HG03558 (cell line): ENCODE results near the gene KIF26B.

Experiments used
- ATAC-seq: cut with Tn5 transposase; IDR thresholded peaks from one replicate; pipeline ENCODE4 v1.9.1; 2021; ENCODE audit warnings: moderate number of reproducible peaks; ENCODE audit not compliant: unreplicated experiment; ENCODE audit errors: extremely low read depth

The KIF26B gene

DNA sequence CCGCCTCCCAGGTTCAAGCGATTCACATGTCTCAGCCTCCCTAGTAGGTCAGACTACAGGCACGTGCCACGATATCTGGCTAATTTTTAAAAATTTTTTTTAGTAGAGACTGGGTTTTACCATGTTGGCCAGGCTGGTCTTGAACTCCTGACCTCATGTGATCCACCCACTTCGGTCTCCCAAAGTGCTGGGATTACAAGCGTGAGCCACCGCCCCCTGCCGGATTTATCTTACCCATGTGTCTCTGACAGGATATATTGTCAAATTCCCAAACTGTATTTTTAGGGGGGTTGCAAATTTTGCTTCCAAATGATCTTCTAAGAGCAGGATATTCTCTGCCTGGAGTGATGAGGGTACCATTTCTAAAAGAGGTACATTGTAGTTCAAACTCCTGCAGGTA is 74.3 kb downstream of the KIF26B start:
- no peak for ATAC-seq

DNA sequence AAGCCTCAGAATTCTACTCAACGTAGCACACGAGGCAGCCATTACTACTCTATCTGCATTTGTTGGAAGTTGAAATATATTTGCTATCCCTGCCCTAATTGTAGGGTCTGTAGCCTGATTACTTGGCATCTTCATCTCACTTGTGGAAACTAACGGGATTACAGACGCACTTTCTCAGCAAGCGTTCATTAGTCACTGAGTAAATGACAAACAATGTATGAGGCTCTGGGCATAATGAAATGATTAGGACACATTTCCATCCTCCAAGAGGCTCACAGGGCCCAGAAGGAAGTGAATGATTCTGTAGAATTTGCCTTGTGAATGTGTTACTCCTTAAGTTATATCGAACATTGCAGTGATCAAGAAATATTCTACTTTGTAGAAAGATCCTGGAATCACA is 78.1 kb downstream of the KIF26B start:
- no peak for ATAC-seq

DNA sequence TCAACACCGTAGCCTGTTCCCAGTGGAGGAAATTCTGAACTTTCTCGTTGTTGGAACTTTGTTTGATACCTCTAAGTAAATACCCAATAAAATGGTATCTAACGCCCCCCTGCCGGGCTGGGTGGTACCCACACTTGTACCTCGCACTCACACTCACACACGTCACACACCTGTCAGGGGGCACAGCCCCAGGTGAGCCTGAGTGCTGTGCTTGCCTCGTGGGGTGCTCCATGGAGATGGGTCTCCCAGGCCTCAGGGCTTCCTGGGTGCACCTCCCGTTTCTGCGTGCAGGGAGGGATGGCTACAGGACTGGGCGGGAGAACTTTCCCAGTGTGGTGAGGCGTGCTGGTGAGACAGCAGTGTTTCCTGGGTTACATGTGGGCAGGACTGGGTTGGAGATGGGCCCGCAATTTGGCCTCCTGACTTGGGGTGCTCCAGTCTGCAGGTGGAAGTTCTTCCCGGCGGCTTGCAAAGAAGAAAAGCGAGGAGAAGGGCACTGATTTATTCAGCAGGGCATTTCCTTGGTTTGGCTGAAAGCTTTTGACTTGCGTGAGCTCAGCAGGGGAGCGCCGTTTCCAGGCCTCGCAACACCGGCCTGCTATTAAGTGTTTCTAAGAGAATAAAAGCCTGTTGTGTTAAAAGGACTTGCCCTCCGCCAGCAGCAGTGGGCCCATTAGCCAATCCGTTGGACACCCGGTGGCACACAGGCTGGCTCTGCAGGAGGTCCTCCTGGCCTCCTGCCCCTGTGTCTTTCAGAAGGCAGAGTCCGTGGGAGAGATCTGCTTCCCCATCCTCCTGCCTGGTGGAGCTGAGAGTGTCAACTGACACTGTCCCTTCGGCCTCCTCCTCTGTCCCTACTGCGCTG is 79.7 kb downstream of the KIF26B start:
- ATAC-seq, result no peak

DNA sequence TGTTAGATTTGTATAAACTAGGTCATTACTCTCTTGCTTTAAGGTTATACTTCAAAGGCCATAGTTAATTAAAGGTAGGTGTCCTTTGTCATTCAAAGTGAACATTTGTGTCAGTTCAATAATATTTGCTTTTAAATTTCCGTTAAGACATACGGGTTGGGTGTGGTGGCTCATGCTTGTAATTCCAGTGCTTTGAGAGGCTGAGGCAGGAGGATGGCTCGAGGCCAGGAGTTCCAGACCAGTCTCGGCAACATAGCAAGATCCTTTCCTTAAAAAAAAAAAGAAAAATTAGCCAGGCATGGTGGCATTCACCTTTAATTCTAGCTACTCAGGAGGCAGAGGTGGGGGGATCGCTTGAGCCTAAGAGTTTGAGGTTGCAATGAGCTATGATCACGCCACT is 80.4 kb downstream of the KIF26B start:
- no peak for ATAC-seq

DNA sequence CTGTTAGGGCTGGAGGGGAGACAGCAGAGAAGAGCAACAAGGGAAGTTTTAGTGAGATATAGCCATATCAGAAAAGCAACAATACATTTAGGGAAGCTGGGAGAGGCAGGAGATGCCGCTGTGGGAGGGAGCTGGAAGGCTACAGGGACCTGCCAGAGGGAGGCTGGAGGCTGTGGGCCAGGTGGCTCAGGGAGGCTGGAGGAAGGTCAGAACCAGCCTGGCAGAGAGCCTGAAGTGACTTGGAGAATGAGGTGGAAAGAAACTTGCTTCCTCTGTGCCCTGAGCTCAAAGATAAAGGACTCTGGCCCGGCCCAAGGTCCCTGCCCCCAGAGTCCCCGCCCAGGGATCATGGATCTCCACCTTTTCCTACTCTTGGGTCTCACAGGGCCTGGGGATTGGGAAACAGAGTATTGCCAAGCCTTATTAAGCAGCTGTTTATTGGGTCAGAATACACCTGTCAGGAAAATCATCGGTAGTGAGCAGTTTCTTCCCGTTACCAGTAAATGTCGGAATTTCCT is 85.9 kb downstream of the KIF26B start:
- ATAC-seq, result no peak

DNA sequence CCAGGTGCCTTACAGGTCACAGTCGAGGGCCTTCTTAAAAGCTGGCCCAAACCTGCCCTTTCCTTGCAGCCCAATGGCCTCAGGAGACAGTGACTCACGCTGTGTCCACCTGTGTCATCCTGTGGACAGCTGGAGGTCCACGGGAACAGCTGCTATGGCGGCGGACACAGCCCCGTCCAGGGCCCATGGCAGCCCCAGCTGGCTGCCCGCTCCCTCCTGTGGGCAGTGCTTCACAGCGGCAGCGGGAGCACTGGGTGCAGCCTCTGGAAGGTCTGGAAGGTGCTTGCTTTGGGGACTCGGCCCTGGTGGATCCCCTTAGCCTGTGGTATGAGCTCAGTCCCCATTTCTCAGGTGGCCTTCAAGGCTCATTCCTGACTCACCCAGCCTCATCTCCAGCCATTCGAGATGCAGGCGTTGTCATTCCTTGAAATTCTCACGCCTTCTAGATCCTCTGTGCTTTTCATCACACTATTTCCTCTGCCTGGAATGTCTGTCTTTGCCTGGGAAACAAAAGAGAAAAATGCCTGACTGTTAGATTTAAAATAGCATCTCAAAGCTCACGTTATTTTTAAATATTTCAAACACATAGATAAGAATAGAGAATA is 86.8 kb downstream of the KIF26B start:
- no peak for ATAC-seq

DNA sequence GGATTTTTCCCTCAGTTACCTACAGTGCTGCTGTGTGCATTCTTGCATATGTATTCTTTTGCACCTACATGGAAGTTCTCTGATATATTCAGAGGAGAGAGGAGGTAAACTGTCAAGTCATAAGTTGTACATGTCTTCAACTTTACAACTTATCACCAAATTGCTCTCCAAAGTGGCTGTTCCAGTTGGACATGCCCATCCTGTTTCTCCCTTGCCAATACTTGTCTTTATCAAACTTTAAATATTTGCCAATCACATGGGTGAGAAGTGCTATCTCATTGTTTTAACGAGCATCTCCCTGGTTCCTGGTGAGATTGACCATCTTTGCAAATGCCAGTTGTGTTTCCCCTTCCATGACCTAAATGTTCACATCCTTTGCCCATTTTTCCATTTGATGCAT is 88.2 kb downstream of the KIF26B start:
- ATAC-seq, result no peak

DNA sequence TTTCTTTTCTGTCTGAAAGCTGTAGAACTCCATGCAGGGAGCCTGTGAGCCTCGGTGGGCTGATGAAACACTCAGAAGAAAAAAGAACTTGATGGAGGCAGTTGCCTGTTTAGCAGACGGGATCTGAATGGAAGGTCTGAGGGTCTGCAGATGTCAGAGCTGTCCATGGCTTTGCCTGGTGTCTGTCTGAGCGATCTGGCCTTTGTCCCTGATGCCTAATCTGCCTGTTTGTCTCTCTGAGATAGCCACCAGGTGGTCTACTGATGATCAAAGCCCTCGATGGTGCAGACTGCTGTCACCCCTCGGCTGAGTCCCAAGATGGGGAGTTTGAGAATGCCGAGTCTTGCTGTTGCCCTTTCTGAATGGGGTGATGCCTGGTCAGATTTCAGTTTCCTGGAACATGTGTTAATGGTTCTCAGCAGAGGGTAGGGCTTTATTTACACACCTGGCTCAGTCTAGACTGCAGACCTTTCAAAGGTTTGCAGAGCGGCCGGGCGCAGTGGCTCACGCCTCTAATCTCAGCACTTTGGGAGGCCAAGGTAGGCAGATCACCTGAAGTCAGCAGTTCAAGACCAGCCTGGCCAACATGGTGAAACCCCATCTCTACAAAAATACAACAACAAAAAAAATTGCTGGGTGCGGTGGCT is 90.4 kb downstream of the KIF26B start:
- ATAC-seq, result no peak

DNA sequence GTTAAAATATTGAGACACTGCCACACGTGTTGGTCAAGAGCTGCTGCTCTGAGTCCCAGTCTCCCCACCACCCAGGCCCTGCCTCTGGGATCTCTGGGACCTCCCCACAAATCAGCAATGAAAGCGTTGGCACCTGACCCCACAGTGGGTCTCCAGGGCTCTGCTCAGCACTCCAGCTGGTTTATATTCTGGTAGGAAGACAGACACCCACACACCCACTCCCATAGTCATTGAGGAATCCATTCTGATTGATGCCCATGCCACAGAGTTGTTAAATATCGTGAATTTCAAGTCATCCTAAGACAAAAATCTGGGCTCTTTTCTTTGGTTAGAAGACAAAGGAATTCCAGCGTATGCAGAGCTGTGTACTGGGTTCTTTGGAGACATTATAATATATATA is 91.6 kb downstream of the KIF26B start:
- no peak for ATAC-seq

DNA sequence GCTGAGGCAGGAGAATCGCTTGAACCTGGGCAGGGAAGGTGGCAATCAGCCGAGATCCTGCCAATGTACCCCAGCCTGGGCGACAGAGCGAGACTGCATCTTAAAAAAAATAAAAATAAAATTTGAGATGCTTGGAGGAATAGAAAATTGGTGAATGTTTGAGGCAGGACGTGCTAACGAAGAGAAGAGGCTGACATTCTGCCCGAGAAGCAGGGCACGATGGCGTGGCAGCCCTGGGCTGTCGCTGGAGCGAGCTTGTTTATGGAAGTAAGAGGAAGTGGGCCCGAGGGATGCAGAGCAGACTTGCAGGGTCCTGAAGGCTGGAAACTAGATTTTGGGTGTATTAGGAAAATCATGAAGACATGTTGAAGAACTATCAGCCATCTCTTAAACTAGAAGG is 92.6 kb downstream of the KIF26B start:
- ATAC-seq, result no peak

DNA sequence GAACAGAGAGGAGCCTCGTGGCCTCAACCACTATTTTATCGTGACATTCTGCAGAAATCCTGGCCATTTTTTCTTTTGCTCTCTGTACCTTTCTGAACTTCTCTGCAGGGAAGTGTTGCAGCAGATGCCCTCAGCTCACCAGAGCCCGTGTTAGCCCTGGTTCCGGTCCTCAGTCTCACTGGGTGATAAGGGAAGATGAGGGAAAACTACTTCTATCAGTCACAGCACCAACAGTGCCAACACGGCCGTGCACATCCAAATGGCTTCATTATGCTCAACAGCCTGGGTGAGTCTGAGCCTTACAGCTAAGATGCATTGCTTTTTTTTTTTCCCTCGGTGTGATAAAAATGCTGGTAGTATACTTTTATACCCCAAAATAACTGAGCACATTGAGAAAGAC is 93.0 kb downstream of the KIF26B start:
- ATAC-seq, result no peak

DNA sequence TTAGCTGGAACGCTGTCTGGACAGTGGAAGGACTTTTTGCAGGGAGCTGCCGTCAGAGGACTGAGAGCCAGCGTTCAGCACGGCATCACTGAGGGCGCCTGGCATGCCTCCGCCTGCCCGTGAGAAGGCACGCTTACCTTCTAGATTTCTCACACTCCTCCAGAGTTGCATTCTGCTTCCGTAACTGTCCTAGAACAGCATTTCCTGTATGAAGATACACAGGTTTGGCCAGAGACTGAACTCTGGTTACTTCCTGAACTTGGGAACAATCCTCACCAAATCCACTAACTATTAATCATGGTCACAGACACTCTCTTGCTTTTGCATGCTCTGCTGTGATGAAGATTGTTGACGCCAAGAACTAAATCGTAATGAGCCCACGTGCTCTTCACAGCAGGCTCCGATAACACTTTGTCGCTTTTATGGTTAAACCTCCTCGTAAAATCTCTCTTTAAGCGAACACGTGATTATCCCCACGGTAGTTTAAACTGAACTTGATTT is 93.5 kb downstream of the KIF26B start:
- ATAC-seq, result no peak

DNA sequence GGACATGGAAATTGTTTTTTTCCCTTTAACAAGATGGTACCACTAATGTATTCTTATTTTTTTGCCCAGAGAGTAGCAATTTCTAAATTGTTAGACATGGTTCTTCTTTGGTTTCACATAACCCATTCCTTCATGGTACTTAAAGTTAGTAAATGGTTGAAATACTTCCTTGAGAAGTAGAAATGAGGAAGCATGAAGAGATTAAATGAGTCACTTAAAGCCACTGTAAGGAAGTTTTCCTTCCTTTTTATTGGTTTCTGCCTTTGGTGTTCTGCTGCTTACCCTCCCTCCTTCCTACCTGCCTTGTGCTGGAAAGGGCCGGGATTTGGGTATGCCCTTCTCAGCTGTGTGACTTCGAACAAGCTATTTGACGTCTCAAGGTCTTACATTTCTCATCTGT is 101.0 kb downstream of the KIF26B start:
- ATAC-seq, result no peak

DNA sequence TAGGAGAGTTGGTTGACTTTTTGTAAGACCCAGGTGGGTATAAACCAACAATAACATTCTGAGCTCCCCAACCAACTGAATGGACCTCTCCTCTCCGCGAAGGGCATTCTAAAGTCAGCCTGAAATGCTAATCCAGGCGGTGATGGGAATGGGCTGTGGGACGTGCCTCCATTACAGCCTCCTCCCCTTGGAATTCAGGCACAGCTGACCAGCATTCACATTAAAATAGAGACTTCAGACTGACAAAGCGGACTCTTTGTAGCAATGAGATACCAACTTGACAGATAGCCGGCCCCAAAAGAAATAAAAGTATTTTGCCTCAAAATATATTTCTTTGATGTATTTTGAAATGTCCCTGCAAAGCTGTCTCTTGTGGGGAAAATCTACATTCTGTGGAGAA is 101.7 kb downstream of the KIF26B start:
- ATAC-seq, result no peak

DNA sequence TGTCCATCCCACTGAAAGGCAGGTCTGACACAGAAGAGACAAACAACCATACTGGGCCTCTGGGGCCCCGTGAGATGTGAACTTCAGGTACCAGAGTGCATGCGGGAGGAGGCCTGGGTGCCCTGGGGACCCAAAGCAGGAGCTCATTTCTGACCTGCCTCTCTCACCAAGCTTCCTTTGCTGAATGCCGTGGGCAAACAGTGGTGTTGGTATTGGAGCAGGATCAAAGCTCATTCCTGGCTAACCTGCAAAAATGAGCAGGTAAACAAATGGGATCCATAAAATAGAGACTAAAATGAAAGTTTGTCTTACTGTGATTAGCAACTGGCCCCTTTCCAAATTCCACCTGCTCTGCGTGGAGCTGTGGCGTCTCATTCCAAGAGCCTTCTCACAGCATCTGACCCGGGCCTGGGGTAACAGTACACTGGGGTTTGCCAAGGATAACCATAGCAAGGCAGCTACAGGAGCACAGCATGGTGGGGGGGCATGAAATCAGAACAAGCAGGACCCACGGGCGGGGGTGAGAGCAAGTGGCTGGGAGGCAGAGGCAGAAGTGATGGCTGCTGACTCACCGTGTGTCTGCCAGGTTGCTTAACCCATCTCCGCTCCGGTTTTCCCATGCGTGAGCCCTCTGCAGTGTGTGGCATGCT is 103.6 kb downstream of the KIF26B start:
- ATAC-seq, result no peak

DNA sequence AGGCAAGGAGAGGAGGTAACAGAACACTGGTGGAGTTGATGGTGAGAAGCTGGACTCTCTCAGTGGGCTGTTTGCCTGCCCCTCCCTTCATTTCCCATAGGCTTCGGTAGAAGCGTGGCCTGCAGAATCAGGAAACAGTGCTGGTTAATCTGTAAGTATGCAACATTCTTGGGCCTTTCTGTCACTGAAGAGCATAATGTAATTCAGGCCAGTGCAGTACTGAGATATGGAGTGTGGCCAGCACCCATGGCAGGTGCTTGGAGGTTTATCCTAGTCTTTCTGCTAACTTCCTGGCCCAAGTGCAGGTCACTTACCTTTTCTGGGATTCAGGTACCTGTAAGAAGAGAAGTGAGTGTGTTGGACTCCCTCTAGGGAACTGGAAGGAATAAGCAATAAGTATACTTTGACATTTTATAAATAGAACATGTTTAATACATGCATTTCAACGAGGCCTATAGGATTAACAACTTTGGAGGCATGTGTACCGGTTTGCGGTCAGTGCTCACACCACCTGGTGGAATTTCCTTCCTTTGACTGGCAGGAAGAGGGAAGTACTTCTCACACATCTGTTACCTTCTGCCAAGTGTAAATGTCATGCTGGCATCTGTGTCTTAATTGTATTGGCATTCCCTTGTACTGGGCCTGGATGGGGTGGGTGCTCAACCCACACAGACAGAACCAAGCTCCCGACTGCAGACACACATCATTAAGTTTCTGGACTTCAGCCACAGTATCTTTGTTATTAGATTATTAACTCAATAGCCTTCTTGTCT is 105.5 kb downstream of the KIF26B start:
- ATAC-seq, result no peak

DNA sequence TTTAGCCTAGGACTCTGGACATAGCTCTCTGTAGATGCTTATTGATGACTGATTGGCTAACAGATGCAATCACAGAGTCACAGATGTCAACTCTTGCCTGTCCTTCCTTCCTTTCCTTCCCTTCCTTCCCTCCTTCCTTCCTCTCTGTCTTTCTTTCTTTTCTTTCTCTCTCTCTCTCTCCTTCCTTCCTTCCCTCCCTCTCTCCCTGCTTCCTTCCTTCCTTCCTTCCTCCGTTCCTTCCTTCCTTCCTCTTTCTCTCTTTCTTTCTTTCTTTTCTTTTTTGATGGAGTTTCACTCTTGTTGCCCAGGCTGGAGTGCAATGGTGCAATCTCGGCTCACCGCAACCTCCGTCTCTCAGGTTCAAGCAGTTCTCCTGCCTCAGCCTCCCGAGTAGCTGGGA is 106.1 kb downstream of the KIF26B start:
- ATAC-seq, result no peak

DNA sequence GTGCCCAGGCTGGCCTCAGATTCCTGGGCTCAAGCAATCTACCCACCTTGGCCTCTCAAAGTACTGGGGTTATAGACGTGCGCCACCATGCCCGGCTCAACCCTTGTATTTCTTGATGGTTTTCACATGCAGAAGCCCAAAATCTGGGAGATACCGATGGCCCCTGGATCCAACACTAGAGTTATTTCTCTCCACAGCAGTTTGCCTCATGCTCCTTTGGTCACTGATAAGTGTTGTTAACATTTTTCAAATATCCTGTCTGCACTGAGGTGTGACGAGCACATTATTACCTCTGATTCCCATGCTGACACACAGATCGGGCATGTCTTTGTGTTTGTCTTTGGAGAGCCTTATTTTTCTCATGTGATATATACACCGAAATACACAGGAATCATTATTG is 107.0 kb downstream of the KIF26B start:
- ATAC-seq, result no peak

DNA sequence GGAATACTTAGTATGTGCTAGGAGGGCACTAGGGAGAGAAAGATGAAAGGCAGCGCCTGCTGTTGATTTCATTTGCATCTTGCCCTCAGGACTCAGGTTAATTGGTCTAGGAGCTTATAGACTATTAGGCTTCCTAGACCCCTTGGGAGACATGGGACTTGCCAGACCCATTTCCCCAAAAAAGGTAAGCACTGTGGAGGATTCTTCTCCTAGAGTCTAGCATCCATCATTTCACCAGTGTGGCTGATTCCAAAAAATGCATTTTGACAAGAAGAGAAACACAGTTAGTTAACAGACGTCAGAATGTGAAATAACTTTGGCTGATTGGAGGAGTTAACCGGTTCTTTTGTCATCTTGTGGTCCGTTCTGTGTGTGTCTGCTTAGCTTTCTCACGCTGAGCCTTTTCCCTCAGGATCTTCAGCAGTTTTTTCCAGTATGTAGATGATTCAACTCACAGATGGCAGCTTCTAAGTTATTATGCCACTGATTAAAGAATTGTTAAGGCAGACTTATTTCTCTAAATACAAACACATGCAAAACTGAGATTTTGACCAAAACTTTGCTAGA is 108.8 kb downstream of the KIF26B start:
- ATAC-seq, result no peak

DNA sequence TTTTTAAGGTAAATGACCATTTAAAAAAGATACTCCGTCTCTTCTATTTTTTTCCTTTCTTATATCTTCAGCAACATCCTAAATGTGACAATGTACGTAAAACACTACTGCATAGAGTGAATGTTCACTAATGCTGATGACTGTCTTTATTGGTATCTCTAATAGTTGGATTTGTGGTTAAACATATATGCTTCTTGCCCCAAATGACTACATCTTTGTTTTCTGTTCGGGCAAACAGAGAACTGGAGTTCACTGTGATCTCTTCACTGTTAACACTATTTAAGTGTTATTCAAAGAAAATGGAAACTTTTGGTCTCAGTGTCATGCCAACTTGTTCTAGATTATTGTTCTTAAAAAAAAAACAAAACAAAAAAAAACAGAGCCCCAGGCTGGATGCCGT is 109.4 kb downstream of the KIF26B start:
- ATAC-seq, result no peak
